ENCODE results near the gene MFRP. TPM values are rescaled to one million over a fixed set of nuclear protein-coding genes. Genes with fewer than 3 reads are reported as not detected.

Gene MFRP
- total and polyA plus RNA-seq, 8 donors, result not detected

- DNase-seq (peak in 5 of 6 donors; percentile 64 to 86 (median 69)), FAIRE-seq (no peak), ATAC-seq (peak; percentile 42 to 54 (median 46))
- peaks cover 4 to 17% (median 8%) of the 10 kb centered on the region in 3 donors for H3K4me1 ChIP-seq
- intact Hi-C loops (cut with DNase I), result no loop called here
- peak within 1 kb of the TSS; percentile 21 to 59 (median 40) for H3K4me3 ChIP-seq
- WGBS, 2 donors, result 20 to 28% methylated on average over 36 to 53 of the region's 53 CpGs
- H3K36me3 ChIP-seq, result no peaks in the 10 kb centered on the region
- peak within 1 kb of the TSS; percentile 36 to 86 (median 76) for H3K27ac ChIP-seq
- H3K9me3 ChIP-seq, result no peaks in the 10 kb centered on the region
- no peaks in the 10 kb centered on the region for H3K27me3 ChIP-seq
- no peak for TF ChIP-seq CTCF (IDR thresholded peaks at IDR 0.05)
These were observed 5.9 kb downstream of the MFRP start, which contains the start of gene C1QTNF5 for GRCh38 chr11:119340335-119341221. TSS of gene C1QTNF5 (minus strand) at chr11:119340883. CDS start at chr11:119340397, 486 bp downstream.

GRCh38 chr11:119339589-119340334, 6.7 kb downstream of the MFRP start:
- WGBS, 2 donors, result 2 to 3% methylated on average over 74 to 86 of the region's 86 CpGs
- intact Hi-C loops (cut with DNase I), result loop anchor here in 1 of 3 donors (5.0 kb wide), 1 partner anchor 38 kb away; no protein-coding TSS in a partner anchor
- peak overlapping the region; percentile 36 to 86 (median 76) for H3K27ac ChIP-seq
- peaks cover 4 to 25% (median 16%) of the 10 kb centered on the region in 3 donors for H3K4me1 ChIP-seq
- DNase-seq (peak; percentile 59 to 93 (median 76)), ATAC-seq (peak; percentile 66 to 77 (median 72)), FAIRE-seq (no peak)
- peak overlapping the region; percentile 21 to 59 (median 40) for H3K4me3 ChIP-seq
- H3K36me3 ChIP-seq, result no peaks in the 10 kb centered on the region
- H3K9me3 ChIP-seq, result no peaks in the 10 kb centered on the region
- peak; percentile 76 to 93 (median 84) for TF ChIP-seq CTCF (IDR thresholded peaks at IDR 0.05)
- no peaks in the 10 kb centered on the region for H3K27me3 ChIP-seq

GRCh38 chr11:119338965-119339588, 7.4 kb downstream of the MFRP start:
- Histone ChIP-seq H3K4me3 (peak overlapping the region in 2 of 4 donors; percentile 47 to 59), H3K4me1 (peaks cover 4 to 25% (median 16%) of the 10 kb centered on the region in 3 donors), H3K27me3 (no peaks in the 10 kb centered on the region), H3K27ac (peak overlapping the region in 1 of 4 donors; percentile 79), H3K9me3 (no peaks in the 10 kb centered on the region), H3K36me3 (no peaks in the 10 kb centered on the region)
- no peak for TF ChIP-seq CTCF (IDR thresholded peaks at IDR 0.05)
- no peak for ATAC-seq
- intact Hi-C loops (cut with DNase I), result loop anchor here in 1 of 3 donors (5.0 kb wide), 1 partner anchor 38 kb away; no protein-coding TSS in a partner anchor
- no peak for FAIRE-seq
- WGBS, 2 donors, result 58 to 61% methylated on average over 11 of the region's 11 CpGs
- no peak for DNase-seq

- peak in 4 of 6 donors; percentile 52 to 71 (median 62) for DNase-seq
These were observed 8.1 kb downstream of the MFRP start for GRCh38 chr11:119338318-119338890.

More at GRCh38 chr11:119338318-119338890, 8.1 kb downstream of the MFRP start:
- H3K4me3 ChIP-seq, result no peak overlapping the region
- no peaks in the 10 kb centered on the region for H3K27me3 ChIP-seq
- no peaks in the 10 kb centered on the region for H3K9me3 ChIP-seq
- H3K36me3 ChIP-seq, result no peaks in the 10 kb centered on the region
- intact Hi-C loops (cut with DNase I), result loop anchor here in 1 of 3 donors (5.0 kb wide), 1 partner anchor 39 kb away; no protein-coding TSS in a partner anchor
- 15 to 18% methylated on average over 17 of the region's 17 CpGs for WGBS, 2 donors
- peak; percentile 47 to 71 (median 58) for TF ChIP-seq CTCF (IDR thresholded peaks at IDR 0.05)
- FAIRE-seq (no peak), ATAC-seq (peak in 3 of 4 donors; percentile 30 to 42 (median 38))
- no peak overlapping the region for H3K27ac ChIP-seq
- peaks cover 4 to 25% (median 16%) of the 10 kb centered on the region in 3 donors for H3K4me1 ChIP-seq
